SJSA1 (cell line): ENCODE measurements around the gene GTF2F2. TPM values are rescaled to one million over a fixed set of nuclear protein-coding genes. Genes with fewer than 3 reads are reported as not detected.

Source experiments
- DNase-seq, 2 experiments: peaks; one replicate each; pipeline ENCODE4 v3.0.0-alpha.2; 2015 to 2020; ENCODE audit warnings: low spot score in 2 of 2, low read depth in 1 of 2
- H3K27ac ChIP-seq: fragments of 250-450 bp; sonication (Bioruptor Pico); 2 replicates; pipeline ENCODE4 v1.5.1; 2020; ENCODE audit warnings: mild to moderate bottlenecking, moderate library complexity
- H3K27me3 ChIP-seq: fragments of 250-450 bp; sonication (Bioruptor Pico); replicated peaks from 2 replicates; pipeline ENCODE4 v1.5.1; 2020; ENCODE audit warnings: mild to moderate bottlenecking, moderate library complexity
- H3K36me3 ChIP-seq: fragments of 250-450 bp; sonication (Bioruptor Pico); 2 replicates; pipeline ENCODE4 v1.5.1; 2020; ENCODE audit warnings: mild to moderate bottlenecking
- H3K4me1 ChIP-seq: fragments of 250-450 bp; sonication (Bioruptor Pico); replicated peaks from 2 replicates; pipeline ENCODE4 v1.6.1; 2021; ENCODE audit warnings: mild to moderate bottlenecking
- H3K4me3 ChIP-seq: fragments of 250-450 bp; sonication (Bioruptor Pico); 2 replicates; pipeline ENCODE4 v1.5.1; 2020; ENCODE audit warnings: mild to moderate bottlenecking
- H3K9me3 ChIP-seq: fragments of 250-450 bp; sonication (Bioruptor Pico); replicated peaks from 2 replicates; pipeline ENCODE4 v1.5.1; 2020; ENCODE audit warnings: mild to moderate bottlenecking
- total RNA-seq: library from RNA; depleted of rRNA; stranded (reverse); fragments of >200 nt; shearing (Covaris generic); gene quantifications from 2 replicates; pipeline ENCODE4 v1.2.3, GENCODE V29; 2014

The GTF2F2 gene
- total RNA-seq, 1 experiment from 2014 or later = 37.7 TPM

DNA sequence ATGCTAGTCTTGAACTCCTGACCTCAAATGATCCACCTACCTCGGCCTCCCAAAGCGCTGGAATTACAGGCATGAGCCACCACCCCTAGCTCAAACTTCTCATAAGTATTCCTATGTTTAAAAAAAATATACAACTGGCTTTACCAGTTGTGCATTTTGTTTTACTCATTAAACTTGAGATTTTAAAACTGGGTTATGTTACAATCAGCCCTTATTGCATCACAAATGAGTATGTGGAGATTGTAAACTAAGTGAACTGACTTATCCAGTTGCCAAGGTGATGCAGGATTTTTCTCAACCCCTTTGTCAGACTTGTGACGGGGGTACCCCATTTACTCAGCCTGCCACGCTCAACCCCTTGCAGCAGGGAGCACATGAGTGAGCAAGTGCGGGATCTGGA, 14.4 kb upstream of the GTF2F2 start:
- H3K27me3 ChIP-seq = no peaks in the 10 kb centered on the region
- H3K4me1 ChIP-seq = no peaks in the 10 kb centered on the region
- no peaks in the 10 kb centered on the region for H3K36me3 ChIP-seq
- no peak overlapping the region for H3K4me3 ChIP-seq
- no peak for DNase-seq
- H3K27ac ChIP-seq = no peak overlapping the region
- H3K9me3 ChIP-seq = no peaks in the 10 kb centered on the region

- no peaks in the 10 kb centered on the region for H3K4me1 ChIP-seq
- H3K27me3 ChIP-seq = no peaks in the 10 kb centered on the region
- no peak for DNase-seq
- H3K4me3 ChIP-seq = no peak overlapping the region
- no peak overlapping the region for H3K27ac ChIP-seq
- H3K36me3 ChIP-seq = no peaks in the 10 kb centered on the region
- no peaks in the 10 kb centered on the region for H3K9me3 ChIP-seq
These were observed 12.8 kb upstream of the GTF2F2 start for GRCh38 chr13:45107539-45107938.

DNA sequence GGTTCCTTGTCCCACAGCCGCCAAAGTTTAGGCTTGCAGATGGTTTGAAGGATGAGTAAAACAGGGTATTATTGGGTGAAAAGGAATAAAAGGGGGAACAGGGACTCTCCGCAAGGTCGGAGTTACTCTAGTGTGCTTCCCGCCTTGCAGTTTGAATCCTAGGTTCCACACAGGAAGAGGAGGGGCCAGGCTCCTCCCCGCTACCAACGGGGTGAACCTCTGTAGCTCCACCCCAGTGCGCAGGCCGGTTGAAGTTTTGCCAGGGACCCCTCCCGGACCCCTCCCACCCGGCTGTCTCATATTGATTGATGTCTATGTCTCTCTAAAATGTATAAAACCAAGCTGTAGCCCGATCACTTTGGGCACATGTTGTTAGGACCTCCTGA, 11.6 kb upstream of the GTF2F2 start:
- Histone ChIP-seq H3K27ac (no peak overlapping the region), H3K9me3 (no peaks in the 10 kb centered on the region), H3K4me3 (no peak overlapping the region), H3K36me3 (no peaks in the 10 kb centered on the region), H3K27me3 (no peaks in the 10 kb centered on the region), H3K4me1 (no peaks in the 10 kb centered on the region)
- DNase-seq = no peak

- H3K27ac ChIP-seq = no peak overlapping the region
- no peaks in the 10 kb centered on the region for H3K9me3 ChIP-seq
- no peak overlapping the region for H3K4me3 ChIP-seq
- H3K27me3 ChIP-seq = no peaks in the 10 kb centered on the region
- DNase-seq = no peak
- H3K36me3 ChIP-seq = no peaks in the 10 kb centered on the region
- H3K4me1 ChIP-seq = no peaks in the 10 kb centered on the region
These were observed 11.1 kb upstream of the GTF2F2 start for GRCh38 chr13:45109102-45109720.

DNA sequence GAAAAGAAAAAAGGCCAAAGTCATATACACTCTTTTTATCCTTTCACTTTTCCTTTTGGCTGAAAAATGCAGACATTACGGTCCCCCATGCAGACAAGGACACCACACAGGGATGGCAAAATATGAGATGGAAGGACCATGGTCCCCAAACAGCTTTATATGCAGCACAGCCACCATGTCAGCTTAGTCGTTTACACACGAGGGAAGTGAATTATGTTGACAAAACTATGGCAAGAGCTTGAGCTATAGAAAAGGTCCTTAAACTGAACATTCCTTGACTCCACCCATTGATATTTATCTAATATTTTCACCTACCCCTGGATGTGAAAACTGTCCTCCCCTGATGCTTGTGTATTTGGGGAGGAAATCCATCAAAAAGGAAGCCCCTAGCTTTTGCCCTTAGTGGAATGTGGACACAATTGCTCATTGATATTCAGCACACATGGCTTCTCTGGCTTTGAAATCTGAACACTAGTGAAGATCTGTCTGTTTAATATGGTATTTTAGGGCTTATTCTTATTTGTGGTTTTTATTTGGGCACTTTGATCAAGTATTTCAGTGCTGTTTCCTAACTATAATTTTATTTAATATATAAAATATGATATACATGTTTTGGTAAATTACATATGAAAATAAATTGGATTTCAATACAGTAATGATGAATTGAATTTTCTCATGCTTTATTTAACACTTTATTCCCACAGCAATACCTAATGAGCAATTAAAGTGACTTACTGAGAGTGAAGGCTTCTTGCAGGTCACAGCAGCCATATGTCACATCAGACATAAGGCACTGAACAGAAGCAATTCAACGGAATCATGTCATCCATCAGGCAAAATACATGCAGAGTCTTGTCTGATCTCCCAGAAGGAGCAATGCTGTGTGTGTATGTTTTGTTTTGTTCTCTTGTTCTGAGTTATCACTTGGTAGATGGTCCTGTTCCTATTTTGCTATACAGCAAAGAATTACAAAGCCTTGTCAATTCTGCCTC, 6.8 kb upstream of the GTF2F2 start:
- no peaks in the 10 kb centered on the region for H3K36me3 ChIP-seq
- DNase-seq = no peak
- H3K27ac ChIP-seq = no peak overlapping the region
- no peaks in the 10 kb centered on the region for H3K4me1 ChIP-seq
- no peaks in the 10 kb centered on the region for H3K27me3 ChIP-seq
- no peaks in the 10 kb centered on the region for H3K9me3 ChIP-seq
- no peak overlapping the region for H3K4me3 ChIP-seq

- no peaks in the 10 kb centered on the region for H3K27me3 ChIP-seq
- peak overlapping the region; percentile 62; the same call in 1 of the 2 replicates for H3K27ac ChIP-seq
- peaks cover 12% of the 10 kb centered on the region for H3K36me3 ChIP-seq
- H3K9me3 ChIP-seq = no peaks in the 10 kb centered on the region
- peaks cover 14% of the 10 kb centered on the region for H3K4me1 ChIP-seq
- H3K4me3 ChIP-seq = peak overlapping the region; percentile 81
- no peak for DNase-seq
These were observed 780 bp upstream of the GTF2F2 start for GRCh38 chr13:45119469-45119990.

GRCh38 chr13:45120967-45121831, 889 bp downstream of the GTF2F2 start:
- peak overlapping the region; percentile 81 for H3K4me3 ChIP-seq
- peaks cover 12% of the 10 kb centered on the region for H3K36me3 ChIP-seq
- H3K9me3 ChIP-seq = no peaks in the 10 kb centered on the region
- DNase-seq = peak in 1 of 2 experiments; percentile 12
- H3K27me3 ChIP-seq = no peaks in the 10 kb centered on the region
- peaks cover 14% of the 10 kb centered on the region for H3K4me1 ChIP-seq
- peak overlapping the region; percentile 62 for H3K27ac ChIP-seq

DNA sequence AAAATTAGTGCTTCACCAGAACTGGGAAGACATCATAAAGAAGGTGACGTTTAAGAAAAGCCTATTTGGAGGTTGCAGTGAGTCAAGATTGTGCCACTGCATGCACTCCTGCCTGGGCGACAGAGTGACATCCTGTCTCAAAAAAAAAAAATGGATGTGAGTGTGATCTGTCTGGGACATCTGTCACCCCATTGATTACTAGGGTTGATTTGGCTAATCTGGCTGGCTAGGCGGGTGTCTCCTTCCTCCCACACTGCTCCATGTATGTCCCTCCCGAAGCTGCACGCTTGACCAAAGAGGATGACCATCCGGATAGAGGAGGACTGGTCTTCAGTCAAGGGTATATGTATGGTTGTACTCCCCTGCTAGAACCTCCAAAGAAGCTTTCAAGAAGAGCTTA, 2.6 kb downstream of the GTF2F2 start:
- Histone ChIP-seq H3K36me3 (peaks cover 12% of the 10 kb centered on the region), H3K27me3 (no peaks in the 10 kb centered on the region), H3K4me1 (peaks cover 14% of the 10 kb centered on the region), H3K27ac (no peak overlapping the region), H3K4me3 (no peak overlapping the region), H3K9me3 (no peaks in the 10 kb centered on the region)
- no peak for DNase-seq

DNA sequence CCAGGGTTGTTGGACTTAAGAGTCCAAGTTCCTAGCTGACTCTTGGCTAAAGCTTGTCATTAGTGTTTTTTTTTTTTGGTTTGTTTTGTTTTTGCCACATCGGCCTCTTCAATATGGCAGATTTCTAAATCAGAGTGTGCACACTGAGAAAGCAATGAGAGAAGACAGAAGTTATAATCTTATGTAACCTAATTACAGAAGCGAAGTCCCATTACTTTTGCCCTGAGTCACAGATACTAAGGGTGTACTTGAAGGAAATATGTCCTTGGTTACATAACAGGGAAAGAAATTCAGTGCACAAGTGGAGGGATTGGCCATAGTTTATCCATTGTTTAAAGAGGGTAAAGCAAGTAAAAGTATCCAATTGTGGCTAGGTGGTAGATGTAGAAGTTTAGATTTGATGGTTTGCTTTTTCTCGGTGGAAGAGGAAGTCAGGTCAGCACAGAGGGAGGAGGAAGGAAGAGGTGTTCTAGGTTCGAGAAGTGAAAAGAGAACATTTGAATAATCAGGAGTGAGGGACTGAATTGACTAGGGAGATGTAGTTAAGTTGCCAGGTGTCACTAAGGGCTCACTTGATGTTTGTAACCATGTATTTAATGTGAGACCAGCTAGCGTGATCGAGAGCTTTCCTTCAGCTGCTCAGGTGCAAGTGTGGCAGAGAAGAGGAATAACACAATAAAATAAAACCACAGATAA, 12.2 kb downstream of the GTF2F2 start:
- Histone ChIP-seq H3K36me3 (peaks cover 9% of the 10 kb centered on the region; the same call in 1 of the 2 replicates), H3K9me3 (0 out of 2 replicates have a peak, but pooled peaks cover 3% of the 10 kb centered on the region), H3K27me3 (no peaks in the 10 kb centered on the region), H3K27ac (no peak overlapping the region), H3K4me1 (no peaks in the 10 kb centered on the region), H3K4me3 (no peak overlapping the region)
- DNase-seq = no peak

DNA sequence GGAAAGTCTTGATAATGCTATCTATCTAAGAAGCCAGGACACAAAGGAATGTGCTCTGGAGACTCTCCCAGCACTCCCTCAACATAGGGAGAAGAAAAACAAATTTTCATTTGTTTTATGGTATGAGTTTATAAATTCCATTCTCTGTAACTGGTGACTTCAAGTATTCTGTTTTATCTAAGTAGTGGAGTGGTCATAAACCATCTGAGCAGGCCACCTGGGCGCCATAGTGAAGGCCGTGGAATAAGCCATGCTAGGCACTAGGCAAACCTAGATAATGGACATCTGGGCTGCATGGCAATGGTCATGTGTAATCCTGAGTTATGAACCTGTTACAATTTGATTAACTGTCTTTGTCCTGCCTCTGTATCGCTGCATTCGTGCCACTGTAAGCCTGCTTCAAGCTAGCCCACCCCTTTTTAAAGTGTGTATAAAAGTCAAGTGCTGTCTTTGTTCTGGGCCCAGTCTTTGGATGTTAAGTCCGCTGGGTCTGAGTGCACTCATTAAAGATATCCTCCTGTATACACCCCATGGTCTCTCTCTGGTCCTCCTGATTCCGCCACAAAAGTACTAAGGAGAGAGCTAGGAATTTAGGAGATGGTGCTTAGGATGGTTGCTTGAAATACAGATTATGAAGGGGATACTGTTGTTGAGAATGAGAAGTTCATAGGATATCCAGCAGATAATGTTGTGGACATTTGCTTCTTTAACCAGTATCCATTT, 13.2 kb downstream of the GTF2F2 start:
- Histone ChIP-seq H3K36me3 (peaks cover 14% of the 10 kb centered on the region; the same call in 1 of the 2 replicates), H3K27me3 (no peaks in the 10 kb centered on the region), H3K4me3 (no peak overlapping the region), H3K9me3 (0 out of 2 replicates have a peak, but pooled peaks cover 3% of the 10 kb centered on the region), H3K4me1 (no peaks in the 10 kb centered on the region), H3K27ac (no peak overlapping the region)
- DNase-seq = no peak

DNA sequence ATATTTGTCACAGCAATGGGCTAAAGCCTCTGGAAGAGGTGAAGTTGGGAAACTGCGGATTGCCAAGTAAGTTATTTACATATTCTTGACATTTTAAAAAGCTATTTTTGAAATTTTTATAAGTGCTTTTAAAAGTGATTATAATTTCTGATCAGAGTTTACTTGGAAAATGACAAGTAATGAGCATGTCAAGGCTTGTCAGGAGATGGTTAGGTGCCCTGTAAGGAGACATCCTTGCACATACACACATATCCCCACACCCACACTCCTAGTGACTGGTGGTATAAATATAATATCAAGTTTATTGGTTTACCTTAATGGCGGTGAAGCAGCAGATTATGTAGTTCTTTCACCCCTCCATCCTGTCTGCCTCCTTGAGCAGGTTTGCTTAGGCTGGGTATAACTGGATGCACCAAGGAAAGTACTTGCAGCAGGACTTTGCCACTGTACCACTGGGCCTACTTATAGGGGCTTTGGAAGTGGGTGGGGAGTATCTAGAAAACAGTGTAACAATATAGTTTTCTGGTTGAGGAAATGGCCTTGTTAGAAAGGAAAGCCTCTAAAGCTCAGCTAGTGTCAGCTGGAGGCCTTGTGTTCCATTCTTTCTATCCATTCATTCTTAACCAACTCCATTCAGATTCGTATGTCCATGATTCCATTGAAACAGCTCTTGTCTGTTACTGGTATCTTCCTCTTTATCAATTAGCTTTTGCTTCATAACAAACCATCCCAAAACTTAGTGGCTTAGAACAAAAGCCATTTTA, 16.6 kb downstream of the GTF2F2 start:
- H3K4me1 ChIP-seq = no peaks in the 10 kb centered on the region
- H3K4me3 ChIP-seq = no peak overlapping the region
- 0 out of 2 replicates have a peak, but pooled peaks cover 3% of the 10 kb centered on the region for H3K9me3 ChIP-seq
- DNase-seq = no peak
- no peak overlapping the region for H3K27ac ChIP-seq
- no peaks in the 10 kb centered on the region for H3K27me3 ChIP-seq
- peaks cover 20% of the 10 kb centered on the region for H3K36me3 ChIP-seq

GRCh38 chr13:45137526-45137925, 17.2 kb downstream of the GTF2F2 start:
- no peak overlapping the region for H3K27ac ChIP-seq
- peaks cover 2% of the 10 kb centered on the region for H3K4me1 ChIP-seq
- no peak for DNase-seq
- H3K9me3 ChIP-seq = 0 out of 2 replicates have a peak, but pooled peaks cover 2% of the 10 kb centered on the region
- H3K36me3 ChIP-seq = peaks cover 20% of the 10 kb centered on the region
- H3K27me3 ChIP-seq = no peaks in the 10 kb centered on the region
- no peak overlapping the region for H3K4me3 ChIP-seq
